Neutrophil (primary cell): ENCODE measurements around the gene GADL1.

Source experiments
- H3K27ac ChIP-seq: fragments of 200-600 bp; sonication (generic); 2 replicates; pipeline ENCODE4 v1.5.1; 2016; ENCODE audit warnings: mild to moderate bottlenecking, moderate library complexity
- H3K27me3 ChIP-seq: fragments of 200-600 bp; sonication (generic); 2 replicates; pipeline ENCODE4 v1.6.0; 2016; ENCODE audit warnings: mild to moderate bottlenecking
- H3K36me3 ChIP-seq: fragments of 200-600 bp; sonication (generic); 2 replicates; pipeline ENCODE4 v1.5.1; 2017
- H3K4me1 ChIP-seq, 2 experiments: fragments of 200-600 bp in 1 of 2; sonication (generic) in 1 of 2; 1 replicate in 1 of 2; 2 replicates in 1 of 2; pipeline versions ENCODE4 v1.5.1 to v1.6.1; 2013 to 2016; ENCODE audit warnings: low read depth in 1 of 2, low read length in 1 of 2, mild to moderate bottlenecking in 1 of 2, moderate library complexity in 1 of 2; ENCODE audit not compliant: control insufficient read depth in 1 of 2, insufficient read depth in 1 of 2
- H3K4me3 ChIP-seq, 2 experiments: fragments of 200-600 bp in 1 of 2; sonication (generic) in 1 of 2; 1 replicate in 1 of 2; 2 replicates in 1 of 2; pipeline ENCODE4 v1.5.1; 2013 to 2016; ENCODE audit warnings: low read depth in 1 of 2, low read length in 1 of 2, mild to moderate bottlenecking in 1 of 2, moderate library complexity in 1 of 2
- H3K9me3 ChIP-seq: fragments of 200-600 bp; sonication (generic); 2 replicates; pipeline ENCODE4 v1.5.1; 2016
- CTCF ChIP-seq: fragments of 200-600 bp; sonication (generic); IDR thresholded peaks from 2 replicates; pipeline ENCODE4 v1.5.1; 2016; ENCODE audit warnings: antibody characterized with exemption

The GADL1 gene

GRCh38 chr3:30690199-30690598 lies 204.3 kb downstream of the GADL1 start:
- Histone ChIP-seq H3K4me1 (peaks cover under 1 to 1% of the 10 kb centered on the region in 2 experiments), H3K9me3 (no peaks in the 10 kb centered on the region), H3K27ac (peak overlapping the region; percentile 48), H3K4me3 (no peak overlapping the region), H3K36me3 (peaks cover 96% of the 10 kb centered on the region), H3K27me3 (no peaks in the 10 kb centered on the region)
- no peak for TF ChIP-seq CTCF

- TF ChIP-seq CTCF = no peak
- Histone ChIP-seq H3K4me3 (no peak overlapping the region), H3K27ac (peak overlapping the region; percentile 1), H3K36me3 (peaks cover 96% of the 10 kb centered on the region), H3K27me3 (no peaks in the 10 kb centered on the region), H3K4me1 (peaks cover 11 to 12% of the 10 kb centered on the region in 2 experiments), H3K9me3 (no peaks in the 10 kb centered on the region)
Observed at GRCh38 chr3:30688776-30689641, 205.5 kb downstream of the GADL1 start.

- Histone ChIP-seq H3K9me3 (no peaks in the 10 kb centered on the region), H3K36me3 (peaks cover 96% of the 10 kb centered on the region), H3K4me3 (no peak overlapping the region), H3K27me3 (no peaks in the 10 kb centered on the region), H3K4me1 (peaks cover 15 to 20% of the 10 kb centered on the region in 2 experiments), H3K27ac (no peak overlapping the region)
- TF ChIP-seq CTCF = no peak
Observed at GRCh38 chr3:30687930-30688570, 206.4 kb downstream of the GADL1 start.

- H3K9me3 ChIP-seq = no peaks in the 10 kb centered on the region
- peak overlapping the region; percentile 17 for H3K27ac ChIP-seq
- no peak for TF ChIP-seq CTCF
- H3K4me1 ChIP-seq = peaks cover 27 to 32% of the 10 kb centered on the region in 2 experiments
- no peak overlapping the region for H3K4me3 ChIP-seq
- peaks cover 96% of the 10 kb centered on the region for H3K36me3 ChIP-seq
- H3K27me3 ChIP-seq = no peaks in the 10 kb centered on the region
Observed at GRCh38 chr3:30686799-30687198, 207.7 kb downstream of the GADL1 start.

GRCh38 chr3:30686176-30686575 lies 208.3 kb downstream of the GADL1 start:
- TF ChIP-seq CTCF = no peak
- Histone ChIP-seq H3K4me3 (no peak overlapping the region), H3K27ac (peak overlapping the region; percentile 17), H3K4me1 (peaks cover 33 to 39% of the 10 kb centered on the region in 2 experiments), H3K9me3 (no peaks in the 10 kb centered on the region), H3K27me3 (no peaks in the 10 kb centered on the region), H3K36me3 (peaks cover 96% of the 10 kb centered on the region)
